ENCODE results near the gene TASP1. TPM values are rescaled to one million over a fixed set of nuclear protein-coding genes. Genes with fewer than 3 reads are reported as not detected.
A peak's percentile ranks its signal among the peaks of the same experiment; 100 is the strongest.

TASP1 gene
- total RNA-seq, 1 donor from 2014 or later = 4.8 TPM

- DNase-seq (ENCODE audit: low read depth) = no peak
- no peak overlapping the region for H3K4me3 ChIP-seq (ENCODE audit: low read depth, low read length)
- no peak for TF ChIP-seq CTCF (conservative IDR thresholded peaks at IDR 0.05; ENCODE audit: low read depth, low read length)
Observed at GRCh38 chr20:13567663-13568062, 71.1 kb downstream of the TASP1 start.

GRCh38 chr20:13563854-13564253 lies 74.9 kb downstream of the TASP1 start:
- no peak for TF ChIP-seq CTCF (conservative IDR thresholded peaks at IDR 0.05; ENCODE audit: low read depth, low read length)
- DNase-seq (ENCODE audit: low read depth) = no peak
- no peak overlapping the region for H3K4me3 ChIP-seq (ENCODE audit: low read depth, low read length)

- no peak overlapping the region for H3K4me3 ChIP-seq (ENCODE audit: low read depth, low read length)
- TF ChIP-seq CTCF (conservative IDR thresholded peaks at IDR 0.05; ENCODE audit: low read depth, low read length) = no peak
- DNase-seq (ENCODE audit: low read depth) = no peak
Observed at GRCh38 chr20:13554706-13555105, 84.0 kb downstream of the TASP1 start.

GRCh38 chr20:13554076-13554475 lies 84.7 kb downstream of the TASP1 start:
- no peak for DNase-seq (ENCODE audit: low read depth)
- no peak overlapping the region for H3K4me3 ChIP-seq (ENCODE audit: low read depth, low read length)
- no peak for TF ChIP-seq CTCF (conservative IDR thresholded peaks at IDR 0.05; ENCODE audit: low read depth, low read length)

GRCh38 chr20:13552061-13552460 lies 86.7 kb downstream of the TASP1 start:
- H3K4me3 ChIP-seq (ENCODE audit: low read depth, low read length) = no peak overlapping the region
- no peak for TF ChIP-seq CTCF (conservative IDR thresholded peaks at IDR 0.05; ENCODE audit: low read depth, low read length)
- DNase-seq (ENCODE audit: low read depth) = no peak

- no peak for DNase-seq (ENCODE audit: low read depth)
- no peak overlapping the region for H3K4me3 ChIP-seq (ENCODE audit: low read depth, low read length)
- TF ChIP-seq CTCF (conservative IDR thresholded peaks at IDR 0.05; ENCODE audit: low read depth, low read length) = no peak
Observed at GRCh38 chr20:13549451-13549850, 89.3 kb downstream of the TASP1 start.

GRCh38 chr20:13546497-13547131 lies 92.1 kb downstream of the TASP1 start:
- TF ChIP-seq CTCF (conservative IDR thresholded peaks at IDR 0.05; ENCODE audit: low read depth, low read length) = peak; percentile 89
- H3K4me3 ChIP-seq (ENCODE audit: low read depth, low read length) = no peak overlapping the region
- no peak for DNase-seq (ENCODE audit: low read depth)

All from epithelial cell of proximal tubule (primary cell).